ENCODE data around the gene EDRF1.

EDRF1 gene

DNA sequence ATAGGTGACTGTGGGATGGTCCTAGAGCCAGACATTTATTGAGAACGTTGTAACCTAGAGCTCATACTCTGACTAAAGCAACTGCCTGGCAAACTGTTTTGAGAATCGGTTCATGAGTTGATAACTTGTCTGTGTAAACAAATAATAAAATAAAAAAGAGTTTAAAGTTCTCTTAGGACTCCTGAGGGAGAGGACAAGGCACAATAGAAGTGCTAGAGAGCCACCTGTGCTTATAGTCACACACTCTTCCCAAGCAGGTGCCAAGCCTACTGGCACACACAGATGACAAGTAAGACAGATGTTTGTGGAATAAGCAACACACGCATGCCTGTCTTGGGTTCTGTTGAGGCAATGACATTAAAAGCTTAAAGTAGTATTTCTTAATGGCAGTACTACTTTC, 7.9 kb downstream of the EDRF1 start:
- DNase-seq (ENCODE audit: insufficient read length, low spot score), result no peak
- TF ChIP-seq POLR2AphosphoS5 (IDR thresholded peaks at IDR 0.05; ENCODE audit: low read depth, low read length) (no peak), POLR2A (IDR thresholded peaks at IDR 0.05; ENCODE audit: low read depth, low read length) (no peak), TAF1 (IDR thresholded peaks at IDR 0.05; ENCODE audit: low read depth, low read length) (no peak), SPI1 (IDR thresholded peaks at IDR 0.05; ENCODE audit: low read depth, low read length) (no peak), POU2F2 (IDR thresholded peaks at IDR 0.05; ENCODE audit: low read depth, low read length) (no peak), PAX5 (IDR thresholded peaks at IDR 0.05; ENCODE audit: insufficient read depth, low read length, severe bottlenecking) (no peak)

DNA sequence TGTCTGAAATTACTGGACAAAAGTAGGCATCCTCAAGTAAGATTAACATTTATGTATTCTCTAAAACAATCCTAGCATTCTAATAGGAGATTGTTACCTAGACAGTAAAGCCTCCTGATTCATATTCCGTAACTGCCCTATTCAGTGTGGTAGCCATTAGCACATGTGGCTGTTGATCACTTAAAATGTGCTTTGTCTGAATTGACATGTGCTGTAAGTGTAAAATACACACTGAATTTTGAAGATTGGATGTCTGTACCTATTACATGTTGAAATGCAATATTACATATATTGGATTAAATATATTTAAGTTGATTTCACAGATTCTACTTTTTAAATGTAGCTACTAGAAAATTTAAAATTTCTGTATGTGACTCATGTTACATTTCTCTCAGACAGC, 14.6 kb downstream of the EDRF1 start:
- FAIRE-seq, result peak; percentile 55
- DNase-seq (ENCODE audit: insufficient read length, low spot score), result no peak
- TF ChIP-seq POU2F2 (IDR thresholded peaks at IDR 0.05; ENCODE audit: low read depth, low read length), result no peak
- TF ChIP-seq POLR2A (IDR thresholded peaks at IDR 0.05; ENCODE audit: low read depth, low read length), result no peak
- TF ChIP-seq PAX5 (IDR thresholded peaks at IDR 0.05; ENCODE audit: insufficient read depth, low read length, severe bottlenecking), result no peak
- TF ChIP-seq TAF1 (IDR thresholded peaks at IDR 0.05; ENCODE audit: low read depth, low read length), result no peak
- TF ChIP-seq SPI1 (IDR thresholded peaks at IDR 0.05; ENCODE audit: low read depth, low read length), result no peak
- TF ChIP-seq POLR2AphosphoS5 (IDR thresholded peaks at IDR 0.05; ENCODE audit: low read depth, low read length), result no peak

More for the DNA sequence above, 7.9 kb downstream of the EDRF1 start:
- no peak for FAIRE-seq

DNA sequence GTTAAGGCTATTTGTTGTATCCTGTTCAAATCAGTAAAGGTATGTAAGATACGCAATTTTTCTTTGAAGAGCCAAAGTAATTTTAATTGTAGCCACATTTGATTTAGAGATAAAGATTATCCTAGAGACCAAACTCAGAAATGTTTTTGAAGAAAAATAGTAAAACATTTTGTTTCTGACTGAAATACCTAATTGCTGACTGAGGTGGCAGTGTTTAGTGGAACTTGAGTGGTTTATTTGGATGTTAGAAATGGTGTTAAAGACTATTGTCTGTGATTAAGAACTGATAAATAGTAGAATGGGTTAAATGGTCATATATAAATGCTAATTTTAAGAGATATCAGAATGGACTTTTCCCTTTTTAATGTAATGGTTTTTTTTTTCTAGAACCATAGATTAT, 15.3 kb downstream of the EDRF1 start:
- FAIRE-seq (no peak), DNase-seq (ENCODE audit: insufficient read length, low spot score) (no peak)
- TF ChIP-seq POLR2A (IDR thresholded peaks at IDR 0.05; ENCODE audit: low read depth, low read length) (no peak), PAX5 (IDR thresholded peaks at IDR 0.05; ENCODE audit: insufficient read depth, low read length, severe bottlenecking) (no peak), POLR2AphosphoS5 (IDR thresholded peaks at IDR 0.05; ENCODE audit: low read depth, low read length) (no peak), SPI1 (IDR thresholded peaks at IDR 0.05; ENCODE audit: low read depth, low read length) (no peak), TAF1 (IDR thresholded peaks at IDR 0.05; ENCODE audit: low read depth, low read length) (no peak), POU2F2 (IDR thresholded peaks at IDR 0.05; ENCODE audit: low read depth, low read length) (no peak)

DNA sequence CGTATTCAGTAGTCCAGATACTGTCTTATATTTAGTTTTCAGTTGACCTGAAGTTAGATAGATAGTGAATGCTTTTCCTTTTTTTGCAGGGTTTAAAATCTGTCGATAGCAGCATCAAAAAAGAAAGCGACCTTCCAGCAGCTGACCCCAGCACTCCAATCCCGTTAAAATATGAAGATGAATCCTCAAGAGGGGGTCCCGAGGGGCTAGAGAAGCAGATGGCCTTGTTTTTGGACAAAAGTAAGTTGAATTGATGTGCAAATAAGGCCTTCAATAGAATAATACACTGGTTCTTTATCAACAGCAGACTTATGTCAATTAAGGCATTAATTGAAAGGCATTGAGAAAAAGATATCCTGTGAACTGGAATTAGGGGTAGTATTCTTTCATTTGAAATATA, 18.7 kb downstream of the EDRF1 start:
- no peak for TF ChIP-seq PAX5 (IDR thresholded peaks at IDR 0.05; ENCODE audit: insufficient read depth, low read length, severe bottlenecking)
- no peak for TF ChIP-seq SPI1 (IDR thresholded peaks at IDR 0.05; ENCODE audit: low read depth, low read length)
- no peak for TF ChIP-seq POLR2A (IDR thresholded peaks at IDR 0.05; ENCODE audit: low read depth, low read length)
- no peak for TF ChIP-seq TAF1 (IDR thresholded peaks at IDR 0.05; ENCODE audit: low read depth, low read length)
- no peak for TF ChIP-seq POU2F2 (IDR thresholded peaks at IDR 0.05; ENCODE audit: low read depth, low read length)
- TF ChIP-seq POLR2AphosphoS5 (IDR thresholded peaks at IDR 0.05; ENCODE audit: low read depth, low read length), result no peak
- FAIRE-seq (no peak), DNase-seq (ENCODE audit: insufficient read length, low spot score) (no peak)

DNA sequence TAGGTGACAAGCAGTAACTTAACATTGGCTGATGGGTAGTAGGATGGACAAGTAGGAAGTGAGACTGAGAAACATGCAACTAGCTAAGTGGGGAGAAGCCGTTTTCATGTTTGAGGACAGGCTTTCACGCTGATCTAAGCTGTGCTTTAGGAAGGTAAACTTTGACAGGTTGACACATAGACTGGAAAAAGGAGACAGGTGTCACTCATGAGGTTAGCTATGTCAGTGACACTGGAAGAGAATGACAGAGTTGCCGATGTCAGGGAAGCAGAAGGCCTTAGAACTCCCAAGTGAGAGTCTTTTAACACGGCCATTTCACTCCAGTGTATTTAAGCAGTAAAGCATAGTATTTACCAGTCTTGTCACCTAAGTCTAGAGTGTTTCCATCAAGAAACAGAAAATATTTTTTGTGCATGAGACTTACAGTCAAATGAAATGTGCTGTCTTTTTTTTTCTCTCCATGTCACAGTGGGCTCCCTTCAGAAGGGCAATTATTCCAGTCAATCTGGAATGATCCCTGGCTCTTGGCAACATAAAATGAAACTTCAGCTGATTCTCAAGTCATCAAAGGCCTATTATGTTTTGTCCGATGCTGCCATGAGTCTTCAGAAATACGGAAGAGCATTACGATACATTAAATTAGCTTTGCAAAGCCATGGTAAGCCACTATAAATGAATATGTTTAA, 20.6 kb downstream of the EDRF1 start:
- no peak for TF ChIP-seq POLR2AphosphoS5 (IDR thresholded peaks at IDR 0.05; ENCODE audit: low read depth, low read length)
- no peak for TF ChIP-seq TAF1 (IDR thresholded peaks at IDR 0.05; ENCODE audit: low read depth, low read length)
- FAIRE-seq, result no peak
- DNase-seq (ENCODE audit: insufficient read length, low spot score), result no peak

DNA sequence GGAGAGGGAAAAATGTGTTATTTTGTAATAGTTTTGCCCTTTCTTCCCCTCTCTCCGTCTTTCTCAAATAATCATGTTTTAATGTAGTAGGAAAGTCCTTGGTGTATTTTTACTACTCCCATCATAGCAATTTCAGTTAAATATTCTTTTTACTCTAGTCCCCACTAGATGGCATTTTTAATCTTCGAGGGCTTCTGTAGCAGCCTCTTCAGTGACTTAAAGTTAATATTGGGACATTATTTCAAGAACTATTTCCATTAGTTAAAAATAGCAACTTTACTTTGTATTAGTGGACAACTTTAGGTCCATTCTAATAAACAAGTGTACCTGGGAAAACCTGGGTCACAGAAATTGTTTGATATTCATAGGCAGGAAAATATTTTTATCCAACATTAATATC, 23.0 kb downstream of the EDRF1 start:
- DNase-seq (ENCODE audit: insufficient read length, low spot score), result no peak
- TF ChIP-seq PAX5 (IDR thresholded peaks at IDR 0.05; ENCODE audit: insufficient read depth, low read length, severe bottlenecking) (no peak), POU2F2 (IDR thresholded peaks at IDR 0.05; ENCODE audit: low read depth, low read length) (no peak), SPI1 (IDR thresholded peaks at IDR 0.05; ENCODE audit: low read depth, low read length) (no peak), TAF1 (IDR thresholded peaks at IDR 0.05; ENCODE audit: low read depth, low read length) (no peak), POLR2AphosphoS5 (IDR thresholded peaks at IDR 0.05; ENCODE audit: low read depth, low read length) (no peak), POLR2A (IDR thresholded peaks at IDR 0.05; ENCODE audit: low read depth, low read length) (no peak)
- FAIRE-seq, result no peak

DNA sequence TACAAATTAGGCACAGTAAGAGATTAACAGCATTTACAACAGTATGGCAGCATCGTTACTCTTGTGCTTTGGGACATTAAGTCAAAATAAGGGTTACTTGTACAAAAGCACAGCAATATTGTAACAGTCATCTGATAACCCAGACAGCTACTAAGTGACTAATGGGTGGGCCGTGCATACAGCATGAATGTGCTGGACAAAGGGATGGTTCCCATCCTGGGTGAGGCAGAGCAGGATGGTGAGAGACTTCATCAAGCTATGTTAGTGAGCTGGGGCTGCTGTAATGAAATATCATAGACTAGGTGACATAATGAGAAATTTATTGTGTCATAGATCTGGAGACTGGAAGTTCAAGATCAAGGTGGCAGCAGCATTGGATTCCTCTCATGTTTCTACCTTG, 25.4 kb downstream of the EDRF1 start:
- TF ChIP-seq POLR2AphosphoS5 (IDR thresholded peaks at IDR 0.05; ENCODE audit: low read depth, low read length) (no peak), TAF1 (IDR thresholded peaks at IDR 0.05; ENCODE audit: low read depth, low read length) (no peak), SPI1 (IDR thresholded peaks at IDR 0.05; ENCODE audit: low read depth, low read length) (no peak), PAX5 (IDR thresholded peaks at IDR 0.05; ENCODE audit: insufficient read depth, low read length, severe bottlenecking) (no peak), POU2F2 (IDR thresholded peaks at IDR 0.05; ENCODE audit: low read depth, low read length) (no peak), POLR2A (IDR thresholded peaks at IDR 0.05; ENCODE audit: low read depth, low read length) (no peak)
- FAIRE-seq (no peak), DNase-seq (ENCODE audit: insufficient read length, low spot score) (no peak)

DNA sequence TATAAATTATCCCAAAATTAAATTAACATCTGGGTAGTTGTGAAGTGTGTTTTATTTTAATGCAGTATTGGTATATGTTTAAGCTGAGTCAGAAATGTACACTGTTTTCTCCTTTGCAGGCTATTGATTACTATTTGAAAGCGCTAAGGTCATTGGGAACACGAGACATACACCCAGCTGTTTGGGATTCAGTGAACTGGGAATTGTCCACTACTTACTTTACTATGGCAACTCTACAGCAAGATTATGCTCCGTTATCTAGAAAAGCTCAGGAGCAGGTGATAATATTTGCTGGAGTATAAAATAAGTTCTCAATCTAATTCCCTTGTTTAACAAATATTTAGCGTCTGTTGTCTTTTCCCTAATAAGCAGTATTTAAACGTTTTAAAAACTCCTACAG, 27.9 kb downstream of the EDRF1 start:
- no peak for DNase-seq (ENCODE audit: insufficient read length, low spot score)
- no peak for TF ChIP-seq PAX5 (IDR thresholded peaks at IDR 0.05; ENCODE audit: insufficient read depth, low read length, severe bottlenecking)
- TF ChIP-seq SPI1 (IDR thresholded peaks at IDR 0.05; ENCODE audit: low read depth, low read length), result no peak
- TF ChIP-seq POU2F2 (IDR thresholded peaks at IDR 0.05; ENCODE audit: low read depth, low read length), result no peak
- TF ChIP-seq POLR2AphosphoS5 (IDR thresholded peaks at IDR 0.05; ENCODE audit: low read depth, low read length), result no peak
- TF ChIP-seq POLR2A (IDR thresholded peaks at IDR 0.05; ENCODE audit: low read depth, low read length), result no peak
- TF ChIP-seq TAF1 (IDR thresholded peaks at IDR 0.05; ENCODE audit: low read depth, low read length), result no peak
- no peak for FAIRE-seq

DNA sequence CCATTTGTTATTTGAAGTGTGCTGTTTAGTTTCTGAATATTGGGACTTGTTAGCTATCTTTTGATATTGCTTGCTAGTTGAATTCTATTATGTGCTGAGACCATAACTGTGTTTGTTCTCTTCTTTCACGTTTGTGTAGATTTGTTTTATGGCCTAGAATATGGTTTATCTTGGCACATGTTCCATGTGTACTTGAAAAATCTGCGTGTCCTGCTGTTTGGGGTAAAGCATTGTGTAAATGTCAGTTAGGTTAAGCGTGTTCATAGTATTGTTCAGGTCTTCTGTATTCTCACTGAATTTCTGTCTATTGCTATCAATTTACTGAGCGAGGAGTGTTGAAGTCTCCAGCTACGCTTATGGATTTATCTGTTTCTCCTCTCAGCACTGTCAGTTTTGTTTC, 36.7 kb downstream of the EDRF1 start:
- TF ChIP-seq POLR2AphosphoS5 (IDR thresholded peaks at IDR 0.05; ENCODE audit: low read depth, low read length), result no peak
- TF ChIP-seq PAX5 (IDR thresholded peaks at IDR 0.05; ENCODE audit: insufficient read depth, low read length, severe bottlenecking), result no peak
- TF ChIP-seq POU2F2 (IDR thresholded peaks at IDR 0.05; ENCODE audit: low read depth, low read length), result no peak
- TF ChIP-seq POLR2A (IDR thresholded peaks at IDR 0.05; ENCODE audit: low read depth, low read length), result no peak
- TF ChIP-seq SPI1 (IDR thresholded peaks at IDR 0.05; ENCODE audit: low read depth, low read length), result no peak
- no peak for TF ChIP-seq TAF1 (IDR thresholded peaks at IDR 0.05; ENCODE audit: low read depth, low read length)
- DNase-seq (ENCODE audit: insufficient read length, low spot score) (no peak), FAIRE-seq (peak; percentile 40)
